MG63 (cell line): ENCODE data around the gene NEK4. TPM values are rescaled to one million over a fixed set of nuclear protein-coding genes. Genes with fewer than 3 reads are reported as not detected.
A peak's percentile ranks its signal among the peaks of the same experiment; 100 is the strongest.
"Not testable (repeated sequence)": the region's sequence is repeated elsewhere in the genome, so short reads cannot be mapped to it uniquely, and the experiment has no call there.

Experiments used
- DNase-seq: peaks from one replicate; pipeline ENCODE4 v3.0.0-alpha.2; 2020
- H3K27me3 ChIP-seq: fragments of 250-450 bp; sonication (Bioruptor Pico); 2 replicates; pipeline ENCODE4 v1.5.1; 2020; ENCODE audit warnings: mild to moderate bottlenecking, moderate library complexity
- H3K36me3 ChIP-seq: fragments of 250-450 bp; sonication (Bioruptor Pico); 2 replicates; pipeline ENCODE4 v1.5.1; 2020; ENCODE audit warnings: mild to moderate bottlenecking, moderate library complexity
- H3K4me3 ChIP-seq: fragments of 250-450 bp; sonication (Bioruptor Pico); 2 replicates; pipeline ENCODE4 v1.5.1; 2020; ENCODE audit warnings: mild to moderate bottlenecking, moderate library complexity
- H3K9me3 ChIP-seq: fragments of 250-450 bp; sonication (Bioruptor Pico); 2 replicates; pipeline ENCODE4 v1.5.1; 2020; ENCODE audit warnings: mild to moderate bottlenecking, moderate library complexity
- total RNA-seq: library from RNA; depleted of rRNA; stranded (reverse); fragments of >200 nt; shearing (Covaris generic); gene quantifications from 2 replicates; pipeline ENCODE4 v1.2.3, GENCODE V29; 2014; ENCODE audit warnings: low replicate concordance; rRNA removed

NEK4 gene
- total RNA-seq, 1 experiment from 2014 or later, result 13.5 TPM

- DNase-seq, result no peak
- peaks cover 34% of the 10 kb centered on the region for H3K36me3 ChIP-seq
- H3K4me3 ChIP-seq, result no peak overlapping the region
- no peaks in the 10 kb centered on the region for H3K9me3 ChIP-seq
- no peaks in the 10 kb centered on the region for H3K27me3 ChIP-seq
Observed at GRCh38 chr3:52678265-52679198, 92.2 kb downstream of the NEK4 start.

DNA sequence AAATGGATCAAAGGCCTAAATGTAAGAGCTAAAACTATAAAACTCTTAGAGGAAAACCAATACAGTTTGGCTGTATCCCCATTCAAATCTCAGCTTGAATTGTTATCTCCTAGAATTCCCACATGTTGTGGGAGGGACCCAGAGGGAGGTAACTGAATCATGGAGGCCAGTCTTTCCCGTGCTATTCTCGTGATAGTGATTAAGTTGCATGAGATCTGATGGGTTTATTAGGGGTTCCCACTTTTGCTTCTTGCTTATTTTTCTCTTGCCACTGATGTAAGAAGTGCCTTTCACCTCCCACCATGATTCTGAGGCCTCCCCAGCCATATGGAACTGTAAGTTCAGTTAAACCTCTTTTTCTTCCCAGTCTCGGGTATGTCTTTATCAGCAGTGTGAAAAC, 94.5 kb downstream of the NEK4 start:
- H3K36me3 ChIP-seq, result peaks cover 37% of the 10 kb centered on the region
- H3K4me3 ChIP-seq, H3K9me3 ChIP-seq, DNase-seq, H3K27me3 ChIP-seq: not testable (repeated sequence)

GRCh38 chr3:52671676-52672075, 99.1 kb downstream of the NEK4 start:
- Histone ChIP-seq H3K4me3 (no peak overlapping the region; the same call in 1 of the 2 replicates), H3K27me3 (no peaks in the 10 kb centered on the region), H3K36me3 (peaks cover 28% of the 10 kb centered on the region), H3K9me3 (no peaks in the 10 kb centered on the region)
- DNase-seq, result no peak

GRCh38 chr3:52670621-52671521, 99.9 kb downstream of the NEK4 start:
- DNase-seq, result peak; percentile 83
- peak overlapping the region; percentile 8; the same call in 1 of the 2 replicates for H3K4me3 ChIP-seq
- H3K9me3 ChIP-seq, result no peaks in the 10 kb centered on the region
- H3K27me3 ChIP-seq, result no peaks in the 10 kb centered on the region
- peaks cover 27% of the 10 kb centered on the region for H3K36me3 ChIP-seq

DNA sequence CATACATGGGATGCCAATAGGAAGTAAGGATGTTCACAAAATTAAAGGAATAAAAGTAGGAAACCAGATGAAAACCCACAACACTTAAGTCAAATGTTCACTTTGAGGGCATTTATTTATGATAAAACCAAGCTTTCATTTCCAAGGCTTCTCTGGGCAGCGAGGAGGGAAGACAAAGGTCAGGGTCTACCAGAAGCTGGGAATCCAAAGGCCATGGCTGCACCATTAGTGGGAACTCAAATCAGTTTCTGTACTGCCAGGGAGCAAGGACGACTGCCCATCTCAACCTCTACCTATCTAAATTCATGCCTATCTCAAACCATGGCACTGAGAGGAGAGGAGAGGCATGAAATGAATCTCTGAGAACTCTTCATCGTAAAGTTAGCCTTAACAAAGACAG, 107.6 kb downstream of the NEK4 start:
- DNase-seq, result no peak
- H3K4me3 ChIP-seq, result no peak overlapping the region
- H3K36me3 ChIP-seq, result peaks cover 24% of the 10 kb centered on the region

DNA sequence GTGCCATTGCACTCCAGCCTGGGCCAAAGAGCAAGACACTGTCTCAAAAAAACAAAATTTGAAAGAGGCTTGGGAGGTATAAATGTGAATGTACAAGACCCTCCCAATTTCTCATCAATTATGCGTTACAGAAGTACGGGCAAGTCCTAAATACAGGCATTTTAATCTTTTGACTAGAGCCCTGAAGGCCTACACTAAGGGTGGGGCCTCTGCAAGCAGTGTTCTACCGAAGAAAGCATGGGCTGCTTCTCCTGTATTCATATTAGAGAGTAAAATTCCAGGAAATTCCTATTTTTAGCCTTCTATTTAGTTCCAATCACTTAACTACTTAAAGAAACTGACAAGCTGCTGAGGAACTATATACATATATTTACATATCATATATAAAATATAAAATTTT, 110.7 kb downstream of the NEK4 start:
- peaks cover 34% of the 10 kb centered on the region for H3K36me3 ChIP-seq

More for the DNA sequence above, 107.6 kb downstream of the NEK4 start:
- Histone ChIP-seq H3K9me3 (no peaks in the 10 kb centered on the region), H3K27me3 (no peaks in the 10 kb centered on the region)

More for the DNA sequence above, 110.7 kb downstream of the NEK4 start:
- Histone ChIP-seq H3K4me3 (no peak overlapping the region), H3K27me3 (no peaks in the 10 kb centered on the region), H3K9me3 (no peaks in the 10 kb centered on the region)
- no peak for DNase-seq

Other genes starting within 250 kb of the NEK4 start
- gene NT5DC2, start 237.1 kb downstream of the NEK4 start, total RNA-seq, result 7.2 and 21.5 TPM in 2 replicates
- 0.20 TPM in 1 of 2 replicates, not detected in the other for gene UQCC5, start 234.3 kb downstream of the NEK4 start, total RNA-seq
- gene PBRM1, start 85.0 kb downstream of the NEK4 start, total RNA-seq, result 16.2 and 21.3 TPM in 2 replicates
- gene GNL3, start 84.9 kb downstream of the NEK4 start, total RNA-seq, result 127 and 226 TPM in 2 replicates
- gene GLT8D1, start 65.1 kb downstream of the NEK4 start, total RNA-seq, result 43.1 and 56.1 TPM in 2 replicates
- gene SPCS1, start 64.8 kb downstream of the NEK4 start, total RNA-seq, result 63.1 and 72.5 TPM in 2 replicates
- not detected in 2 replicates for gene ITIH1, start 6.7 kb upstream of the NEK4 start, total RNA-seq
- not detected in 2 replicates for gene ITIH3, start 23.9 kb upstream of the NEK4 start, total RNA-seq
- gene ITIH4, start 59.7 kb upstream of the NEK4 start, total RNA-seq, result not detected in 2 replicates
- not detected in 2 replicates for gene MUSTN1, start 64.1 kb upstream of the NEK4 start, total RNA-seq
- 2.1 and 4.2 TPM in 2 replicates for gene STIMATE, start 126.6 kb upstream of the NEK4 start, total RNA-seq